Activated CD8-positive, alpha-beta T cell treated with anti-CD3 and anti-CD28 coated beads for 36 hours (primary cell): ENCODE measurements around the gene ALPI. TPM values are rescaled to one million over a fixed set of nuclear protein-coding genes. Genes with fewer than 3 reads are reported as not detected.
"Not testable (repeated sequence)": the region's sequence is repeated elsewhere in the genome, so short reads cannot be mapped to it uniquely, and the experiment has no call there.

Experiments
- ATAC-seq: fragments of 200-7000 bp; cut with Tn5 transposase; one replicate; pipeline ENCODE4 v1.10.0; 2021; ENCODE audit warnings: mild to moderate bottlenecking, moderate library complexity
- CTCF ChIA-PET: fragments of 350-600 bp; sonication (Branson Sonifier 250); formaldehyde crosslinking; loops from one replicate; lab custom pipeline; 2021; ENCODE audit warnings: antibody characterized with exemption; lab: Charles Lee
- POLR2A ChIA-PET: fragments of 350-600 bp; sonication (Branson Sonifier 250); formaldehyde crosslinking; loops from one replicate; lab custom pipeline; 2021; ENCODE audit warnings: antibody characterized with exemption; lab: Charles Lee
- DNase-seq: peaks from one replicate; pipeline ENCODE4 v3.0.0-alpha.2; 2020
- H3K27ac Mint-ChIP-seq: one replicate; pipeline ENCODE4 v1.8.0; 2021; ENCODE audit warnings: mild to moderate bottlenecking, mixed read lengths
- H3K27me3 Mint-ChIP-seq: one replicate; pipeline ENCODE4 v1.8.0; 2021; ENCODE audit warnings: mixed read lengths
- H3K36me3 Mint-ChIP-seq: one replicate; pipeline ENCODE4 v1.8.0; 2021; ENCODE audit warnings: low read depth, mixed read lengths
- H3K4me1 Mint-ChIP-seq: one replicate; pipeline ENCODE4 v1.8.0; 2021; ENCODE audit warnings: low read depth, mixed read lengths
- H3K4me3 Mint-ChIP-seq: one replicate; pipeline ENCODE4 v1.8.0; 2021; ENCODE audit warnings: mild to moderate bottlenecking, moderate library complexity, mixed read lengths
- H3K9me3 Mint-ChIP-seq: one replicate; pipeline ENCODE4 v1.8.0; 2021; ENCODE audit warnings: mixed read lengths
- intact Hi-C: fragments of 100-400 bp; cut with micrococcal nuclease; formaldehyde crosslinking; loops from one replicate; pipeline ENCODE4 v1.10.0; 2022
- total RNA-seq, 2 experiments: library from RNA; stranded (reverse); gene quantifications; one replicate each; pipeline ENCODE4 v1.2.3, GENCODE V29; 2021
- TF ChIP-seq, protein P1 (sequence below): fragments of 200-600 bp; IDR thresholded peaks from one replicate; pipeline ENCODE4 v1.8.0; 2022; ENCODE audit warnings: antibody characterized with exemption, mild to moderate bottlenecking

ALPI gene
- total RNA-seq, result not detected

GRCh38 chr2:232455426-232456255 is at the start of gene ALPI:
ALPI (plus strand) TSS chr2:232456153; CDS start chr2:232456200, 47 bp downstream.
- H3K9me3 Mint-ChIP-seq, result no peaks in the 10 kb centered on the region
- no peak for ATAC-seq
- H3K4me3 Mint-ChIP-seq, result no peak within 1 kb of the TSS
- TF ChIP-seq, protein P1, sequence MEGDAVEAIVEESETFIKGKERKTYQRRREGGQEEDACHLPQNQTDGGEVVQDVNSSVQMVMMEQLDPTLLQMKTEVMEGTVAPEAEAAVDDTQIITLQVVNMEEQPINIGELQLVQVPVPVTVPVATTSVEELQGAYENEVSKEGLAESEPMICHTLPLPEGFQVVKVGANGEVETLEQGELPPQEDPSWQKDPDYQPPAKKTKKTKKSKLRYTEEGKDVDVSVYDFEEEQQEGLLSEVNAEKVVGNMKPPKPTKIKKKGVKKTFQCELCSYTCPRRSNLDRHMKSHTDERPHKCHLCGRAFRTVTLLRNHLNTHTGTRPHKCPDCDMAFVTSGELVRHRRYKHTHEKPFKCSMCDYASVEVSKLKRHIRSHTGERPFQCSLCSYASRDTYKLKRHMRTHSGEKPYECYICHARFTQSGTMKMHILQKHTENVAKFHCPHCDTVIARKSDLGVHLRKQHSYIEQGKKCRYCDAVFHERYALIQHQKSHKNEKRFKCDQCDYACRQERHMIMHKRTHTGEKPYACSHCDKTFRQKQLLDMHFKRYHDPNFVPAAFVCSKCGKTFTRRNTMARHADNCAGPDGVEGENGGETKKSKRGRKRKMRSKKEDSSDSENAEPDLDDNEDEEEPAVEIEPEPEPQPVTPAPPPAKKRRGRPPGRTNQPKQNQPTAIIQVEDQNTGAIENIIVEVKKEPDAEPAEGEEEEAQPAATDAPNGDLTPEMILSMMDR, result no peak
- H3K27ac Mint-ChIP-seq, result no peak within 1 kb of the TSS
- no peak for DNase-seq
- intact Hi-C loops, result no loop called here
- H3K36me3 Mint-ChIP-seq, result no peaks in the 10 kb centered on the region
- ChIA-PET POLR2A (no interaction called here), CTCF (interaction anchor here (1.2 kb wide), 1 partner anchor 66 kb away, joined by 3 read pairs; no protein-coding TSS in a partner anchor)
- H3K4me1 Mint-ChIP-seq, result no peaks in the 10 kb centered on the region
- H3K27me3 Mint-ChIP-seq, result peaks cover 14% of the 10 kb centered on the region

GRCh38 chr2:232406556-232407310 is 49.2 kb upstream of the ALPI start, which contains the start of gene ALPG:
ALPG (plus strand) TSS chr2:232406844; CDS start chr2:232406895, 51 bp downstream.
- peaks cover 3% of the 10 kb centered on the region for H3K27me3 Mint-ChIP-seq
- ATAC-seq, result no peak
- H3K4me3 Mint-ChIP-seq, result no peak within 1 kb of the TSS
- H3K4me1 Mint-ChIP-seq, result no peaks in the 10 kb centered on the region
- no peak for DNase-seq
- intact Hi-C loops, result no loop called here
- POLR2A ChIA-PET, result no interaction called here
- no peaks in the 10 kb centered on the region for H3K36me3 Mint-ChIP-seq
- CTCF ChIA-PET, result interaction anchor here (1.1 kb wide), 1 partner anchor 33 kb away, joined by 4 read pairs; no protein-coding TSS in a partner anchor
- no peak within 1 kb of the TSS for H3K27ac Mint-ChIP-seq
- no peaks in the 10 kb centered on the region for H3K9me3 Mint-ChIP-seq
- TF ChIP-seq, protein P1, result no peak

- H3K4me3 Mint-ChIP-seq, DNase-seq, POLR2A ChIA-PET, H3K27ac Mint-ChIP-seq, H3K27me3 Mint-ChIP-seq, H3K36me3 Mint-ChIP-seq, H3K4me1 Mint-ChIP-seq, intact Hi-C loops, H3K9me3 Mint-ChIP-seq, ATAC-seq, CTCF ChIA-PET: not testable (repeated sequence)
Measured at GRCh38 chr2:232407428-232408150, 48.4 kb upstream of the ALPI start.

DNA sequence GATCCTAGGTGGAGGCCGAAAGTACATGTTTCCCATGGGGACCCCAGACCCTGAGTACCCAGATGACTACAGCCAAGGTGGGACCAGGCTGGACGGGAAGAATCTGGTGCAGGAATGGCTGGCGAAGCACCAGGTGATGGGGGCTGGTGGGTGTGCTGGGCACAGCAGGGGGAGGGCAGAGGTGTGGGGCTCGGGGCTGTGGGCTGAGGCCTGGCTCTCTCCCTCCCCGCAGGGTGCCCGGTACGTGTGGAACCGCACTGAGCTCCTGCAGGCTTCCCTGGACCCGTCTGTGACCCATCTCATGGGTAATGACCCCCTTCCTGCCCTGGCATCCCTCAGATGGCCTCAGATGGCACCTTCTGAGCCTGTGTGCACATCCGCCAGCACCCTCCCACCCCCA is 47.7 kb upstream of the ALPI start:
- POLR2A ChIA-PET, H3K27ac Mint-ChIP-seq, H3K4me1 Mint-ChIP-seq, DNase-seq, H3K9me3 Mint-ChIP-seq, ATAC-seq, CTCF ChIA-PET, H3K27me3 Mint-ChIP-seq, H3K4me3 Mint-ChIP-seq, H3K36me3 Mint-ChIP-seq, intact Hi-C loops: not testable (repeated sequence)

DNA sequence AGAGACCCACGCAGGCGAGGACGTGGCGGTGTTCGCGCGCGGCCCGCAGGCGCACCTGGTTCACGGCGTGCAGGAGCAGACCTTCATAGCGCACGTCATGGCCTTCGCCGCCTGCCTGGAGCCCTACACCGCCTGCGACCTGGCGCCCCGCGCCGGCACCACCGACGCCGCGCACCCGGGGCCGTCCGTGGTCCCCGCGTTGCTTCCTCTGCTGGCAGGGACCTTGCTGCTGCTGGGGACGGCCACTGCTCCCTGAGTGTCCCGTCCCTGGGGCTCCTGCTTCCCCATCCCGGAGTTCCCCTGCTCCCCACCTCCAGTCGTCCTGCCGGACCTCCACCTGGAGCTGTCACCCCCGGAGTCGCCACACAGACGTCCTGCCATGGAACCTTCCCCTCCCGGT is 46.3 kb upstream of the ALPI start:
- POLR2A ChIA-PET, result not testable (repeated sequence)
- peak; percentile 64 for ATAC-seq

GRCh38 chr2:232410238-232410900 is 45.6 kb upstream of the ALPI start:
- Mint-ChIP-seq H3K9me3 (no peaks in the 10 kb centered on the region), H3K27me3 (peaks cover 14% of the 10 kb centered on the region), H3K4me3 (no peak overlapping the region), H3K4me1 (peaks cover 14% of the 10 kb centered on the region), H3K27ac (no peak overlapping the region), H3K36me3 (no peaks in the 10 kb centered on the region)
- ATAC-seq, result no peak
- TF ChIP-seq, protein P1, result no peak
- POLR2A ChIA-PET, result no interaction called here
- CTCF ChIA-PET, result no interaction called here
- intact Hi-C loops, result no loop called here
- no peak for DNase-seq

More for the DNA sequence above, 46.3 kb upstream of the ALPI start:
- H3K36me3 Mint-ChIP-seq, H3K4me3 Mint-ChIP-seq, H3K27ac Mint-ChIP-seq, CTCF ChIA-PET, DNase-seq, H3K9me3 Mint-ChIP-seq, intact Hi-C loops: not testable (repeated sequence)
- peaks cover 14% of the 10 kb centered on the region for H3K4me1 Mint-ChIP-seq
- H3K27me3 Mint-ChIP-seq, result peaks cover 14% of the 10 kb centered on the region
